NCI-H1105 treated with DMSO at 0.1 percent for 48 hours (cell line): Measurements from ENCODE around the gene TAS2R20.
"Not testable (repeated sequence)": the region's sequence is repeated elsewhere in the genome, so short reads cannot be mapped to it uniquely, and the experiment has no call there.

Source experiments
- DNase-seq: peaks from one replicate; lab custom pipeline; 2025; lab: John Stamatoyannopoulos, UW

TAS2R20 gene, protein sequence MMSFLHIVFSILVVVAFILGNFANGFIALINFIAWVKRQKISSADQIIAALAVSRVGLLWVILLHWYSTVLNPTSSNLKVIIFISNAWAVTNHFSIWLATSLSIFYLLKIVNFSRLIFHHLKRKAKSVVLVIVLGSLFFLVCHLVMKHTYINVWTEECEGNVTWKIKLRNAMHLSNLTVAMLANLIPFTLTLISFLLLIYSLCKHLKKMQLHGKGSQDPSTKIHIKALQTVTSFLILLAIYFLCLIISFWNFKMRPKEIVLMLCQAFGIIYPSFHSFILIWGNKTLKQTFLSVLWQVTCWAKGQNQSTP

DNA sequence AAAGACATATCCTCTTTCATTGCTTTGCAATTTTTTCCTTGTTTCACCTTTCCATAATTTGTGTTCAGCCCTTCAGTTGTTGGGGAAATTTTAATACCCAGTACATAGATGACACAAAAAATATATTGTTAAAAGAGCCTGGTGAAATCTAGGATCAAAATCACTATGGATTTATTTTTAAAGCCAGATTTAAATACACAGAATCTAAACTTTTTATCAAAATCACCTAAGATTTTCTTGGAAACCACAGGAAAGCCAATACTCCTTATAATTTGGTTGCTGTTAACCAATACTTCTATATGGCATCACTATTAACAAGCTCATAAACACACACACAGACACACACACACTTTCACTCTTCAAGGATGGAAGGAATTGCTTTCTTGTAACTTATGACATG, at the start of gene TAS2R20:
Gene TAS2R20, minus strand, starts transcription at position 101 of the 400 bp plus-strand sequence. CDS start 429 bp downstream, outside the sequence.
- no peak for DNase-seq

DNA sequence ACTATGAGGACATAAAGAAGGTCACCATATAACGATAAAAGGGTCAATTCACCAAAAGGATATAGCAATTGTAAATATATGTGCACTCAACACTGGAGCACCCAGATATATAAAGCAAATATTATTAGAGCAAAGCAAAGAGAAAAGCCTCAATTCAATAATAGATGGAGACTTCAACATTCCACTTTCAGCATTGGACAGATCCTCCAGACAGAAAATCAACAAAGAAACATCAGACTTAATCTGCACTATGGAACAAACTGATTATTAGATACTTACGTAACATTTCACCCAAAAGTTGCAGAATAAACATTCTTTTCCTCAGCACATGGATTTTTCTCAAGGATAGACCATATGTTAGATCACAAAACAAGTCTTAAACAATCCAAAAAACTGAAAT, 43.3 kb upstream of the TAS2R20 start:
- DNase-seq: not testable (repeated sequence)

DNA sequence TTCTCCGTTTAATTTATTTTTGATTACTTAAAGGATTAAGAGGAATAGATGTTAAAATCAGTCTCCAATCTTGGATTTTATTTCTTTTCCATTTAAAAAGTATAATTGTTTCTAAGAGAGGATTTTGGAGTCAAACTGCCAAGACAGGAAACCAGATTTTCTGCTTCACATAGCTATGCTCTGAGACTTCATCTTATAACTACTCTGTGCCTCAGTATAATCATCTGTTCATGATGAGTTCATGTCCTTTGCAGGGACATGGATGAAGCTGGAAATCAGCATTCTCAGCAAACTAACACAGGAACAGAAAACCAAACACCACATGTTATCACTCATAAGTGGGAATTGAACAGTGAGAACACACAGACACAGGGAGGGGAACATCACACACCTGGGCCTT, 42.1 kb upstream of the TAS2R20 start:
- no peak for DNase-seq

DNA sequence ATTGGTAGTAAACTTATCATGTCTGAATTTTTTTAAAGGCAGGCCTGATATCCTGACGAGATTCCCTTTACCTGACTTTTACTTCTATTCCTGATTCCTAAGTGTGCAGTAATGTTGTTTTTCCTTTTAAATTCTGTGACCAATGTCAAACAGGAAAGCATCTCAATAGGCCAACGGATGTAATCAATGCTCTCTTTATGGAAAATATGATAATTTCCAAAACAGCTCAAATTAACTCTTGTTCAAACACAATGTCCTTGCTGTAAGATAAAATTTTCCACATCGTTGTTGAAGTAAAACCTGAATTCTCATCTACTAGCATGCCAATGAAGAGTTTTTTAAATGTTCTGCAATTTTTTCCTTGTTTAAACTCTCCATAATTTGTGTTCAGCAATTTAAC, 41.1 kb upstream of the TAS2R20 start:
- no peak for DNase-seq

DNA sequence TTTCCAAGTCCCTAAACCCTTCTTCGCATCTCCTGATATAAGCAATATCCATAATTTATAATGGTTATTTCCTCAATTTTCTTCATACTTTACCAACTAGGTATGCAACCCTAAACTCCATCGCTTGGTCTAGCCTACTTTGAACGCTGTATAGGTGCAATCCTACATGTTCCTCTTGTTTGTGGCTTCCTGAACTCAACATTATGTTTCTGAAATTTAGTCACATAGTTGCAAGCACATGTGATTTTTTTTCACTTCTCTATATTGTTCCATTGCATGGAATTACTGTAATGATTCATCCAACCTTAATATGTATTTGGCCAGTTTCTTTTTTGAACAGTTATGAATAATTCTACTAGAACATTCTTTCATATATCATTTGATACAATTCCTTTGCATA, 35.9 kb upstream of the TAS2R20 start:
- not testable (repeated sequence) for DNase-seq

DNA sequence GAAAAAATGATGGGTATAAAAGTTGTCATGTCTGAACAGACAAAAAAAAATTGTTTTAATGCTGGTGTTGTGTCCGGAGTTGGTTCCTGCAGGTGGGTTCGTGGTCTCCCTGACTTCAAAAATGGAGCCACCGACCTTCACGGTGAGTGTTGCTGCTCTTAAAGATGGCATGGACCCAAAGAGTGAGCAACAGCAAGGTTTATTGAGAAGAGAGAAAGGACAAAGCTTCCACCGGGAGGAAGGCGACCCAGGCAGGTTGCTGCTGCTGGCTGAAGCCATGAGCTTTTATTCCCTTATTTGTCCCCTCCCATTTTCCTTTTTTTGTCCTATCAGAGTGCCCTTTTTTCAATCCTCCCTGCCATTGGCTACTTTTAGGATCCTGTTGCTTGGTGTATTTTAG, 33.2 kb upstream of the TAS2R20 start, which contains the start of gene TAS2R31:
Gene TAS2R31, minus strand, starts transcription at position 101 of the 400 bp plus-strand sequence. Its CDS starts 72 bp downstream, at position 29.
- no peak for DNase-seq

DNA sequence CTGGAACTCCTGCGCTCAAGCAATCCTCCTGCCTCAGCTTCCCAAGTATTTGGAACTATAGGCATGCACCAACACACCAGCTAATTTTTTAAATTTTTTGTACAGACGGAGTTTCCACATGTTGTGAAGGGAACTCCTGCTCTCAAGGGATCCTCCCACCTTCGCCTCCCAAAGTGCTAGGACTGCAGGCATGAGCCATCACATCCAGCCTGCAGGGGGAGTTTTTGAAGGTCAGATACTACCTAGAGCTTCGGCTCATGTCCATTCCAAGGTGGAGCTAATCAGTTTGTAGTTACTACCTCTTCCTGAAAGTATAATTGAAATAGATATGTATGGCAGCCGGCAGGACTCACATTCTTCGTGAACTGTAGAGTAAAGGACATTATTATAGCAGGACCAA, 28.0 kb upstream of the TAS2R20 start:
- DNase-seq: no peak

DNA sequence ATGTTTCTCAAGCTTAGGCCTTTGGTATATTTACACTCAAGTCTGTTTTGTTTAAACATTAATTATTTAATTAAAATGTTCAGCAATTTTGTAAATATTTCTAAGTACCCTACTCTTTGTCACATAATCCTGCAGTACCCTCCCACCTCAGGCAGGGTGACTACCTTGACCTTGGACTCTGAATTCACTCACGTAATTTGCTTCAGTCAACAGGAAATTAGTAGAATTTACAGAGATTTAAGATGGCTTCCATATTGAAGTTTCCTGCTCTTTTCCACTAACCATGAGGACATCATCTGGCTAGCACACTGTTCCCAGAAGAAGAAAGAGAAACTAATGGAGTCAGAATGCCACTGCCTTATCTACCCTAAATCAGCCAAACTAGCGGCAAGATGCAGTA, 25.3 kb upstream of the TAS2R20 start:
- DNase-seq: no peak

DNA sequence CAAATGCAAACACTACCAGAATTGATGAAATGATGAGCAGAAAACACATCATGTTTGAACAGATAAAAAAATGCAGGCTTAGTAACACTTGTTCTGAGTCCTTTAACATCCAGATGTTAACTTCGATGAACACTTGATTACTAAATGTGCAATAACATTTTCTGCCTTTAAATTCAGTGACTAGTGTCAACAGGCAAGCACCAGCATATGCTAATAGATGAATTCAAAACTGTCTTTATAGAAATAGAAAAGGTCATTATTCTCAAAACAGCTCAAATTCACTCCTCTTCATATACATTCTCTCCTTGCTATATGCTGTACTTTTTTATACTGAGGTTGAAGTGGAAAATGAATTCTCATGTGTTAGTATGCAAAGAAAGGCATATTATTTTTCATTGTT, 24.4 kb upstream of the TAS2R20 start, which contains the start of gene TAS2R19:
Gene TAS2R19, minus strand, starts transcription at position 101 of the 400 bp plus-strand sequence. Its CDS starts 49 bp downstream, at position 52.
- DNase-seq: no peak

DNA sequence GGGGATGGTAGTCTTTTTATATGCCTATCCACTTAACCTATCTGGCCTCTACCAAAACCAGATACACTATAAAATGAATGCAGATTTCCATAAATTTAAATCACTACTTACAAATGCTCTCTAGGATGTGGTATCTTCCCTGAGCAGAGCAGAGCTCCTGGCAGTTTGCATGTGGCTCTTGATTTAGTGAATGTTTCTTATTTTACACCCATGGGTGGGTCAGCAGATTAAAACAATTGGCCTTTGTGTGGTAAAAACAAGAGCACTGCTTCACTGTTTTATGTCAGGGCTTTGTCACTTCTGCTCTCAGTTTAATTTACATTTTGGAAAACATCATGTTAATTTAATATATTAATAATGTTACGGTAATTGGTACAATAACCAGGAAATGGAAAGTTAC, 18.8 kb upstream of the TAS2R20 start:
- no peak for DNase-seq

DNA sequence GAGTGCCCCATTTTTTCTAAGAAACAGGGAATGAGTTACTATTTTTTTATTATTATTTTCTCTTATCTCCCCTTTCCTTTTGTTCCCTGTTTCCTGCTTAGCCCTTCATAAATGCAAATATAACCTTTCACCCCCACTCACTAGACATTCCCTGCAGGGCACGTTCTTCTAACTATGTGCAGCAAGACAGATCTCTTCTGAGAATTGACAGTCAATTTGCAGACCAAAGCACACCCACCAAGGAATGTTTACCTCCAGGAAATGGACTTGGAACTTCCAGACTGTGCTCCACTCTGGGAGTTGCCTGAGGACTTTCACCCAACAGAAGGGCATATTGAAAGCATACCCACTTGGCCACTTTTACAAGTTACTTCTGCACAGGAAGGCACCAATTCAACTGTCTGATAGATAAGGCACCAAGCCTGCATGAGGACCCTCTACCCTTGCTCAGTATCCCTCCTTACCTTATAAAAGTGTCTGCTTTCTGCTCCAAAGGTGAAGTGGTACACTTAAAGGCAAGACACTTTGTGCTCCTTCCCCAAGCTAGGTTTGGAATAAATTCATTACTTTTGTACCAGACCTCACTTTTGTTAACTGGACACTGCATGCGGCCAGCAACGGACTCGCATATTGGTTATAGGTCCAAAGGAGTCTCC, 17.8 kb upstream of the TAS2R20 start:
- DNase-seq: no peak

DNA sequence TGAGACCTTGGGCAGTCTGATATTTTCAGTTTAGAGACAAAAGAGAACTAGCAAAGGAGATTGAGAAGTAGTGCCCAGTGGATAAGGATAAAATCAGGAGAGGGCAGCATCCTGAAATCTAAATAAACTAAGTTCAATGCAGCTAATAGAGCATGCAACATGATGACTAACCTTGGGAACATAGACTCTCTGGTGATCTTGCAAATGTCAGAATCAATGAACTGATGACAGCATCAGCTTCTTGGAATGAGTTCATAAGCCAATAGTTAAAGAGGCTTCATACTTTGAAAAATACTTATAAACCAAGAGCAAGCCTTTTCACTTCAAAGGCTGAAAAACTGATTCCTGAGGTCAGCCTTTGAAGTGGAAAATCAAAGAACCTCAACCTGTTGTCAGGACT, 16.1 kb upstream of the TAS2R20 start:
- no peak for DNase-seq

DNA sequence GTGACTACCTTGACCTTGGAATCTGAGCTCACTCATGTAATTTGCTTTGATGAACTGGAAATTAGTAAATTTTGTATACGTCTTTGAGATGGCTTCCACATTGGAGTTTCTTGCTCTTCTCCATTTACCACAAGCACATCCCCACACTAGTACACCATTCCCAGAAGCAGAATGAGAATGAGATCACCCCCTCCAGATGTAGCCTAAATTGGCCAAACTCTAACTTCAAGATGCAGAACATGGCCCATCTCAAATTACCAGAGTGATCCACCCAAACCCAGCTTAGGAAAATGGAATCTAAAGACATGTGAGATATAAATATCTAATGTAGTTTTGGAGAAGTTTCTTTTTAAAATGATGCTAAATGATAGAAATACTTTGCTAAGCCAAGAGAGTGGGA, 9.5 kb upstream of the TAS2R20 start:
- no peak for DNase-seq

DNA sequence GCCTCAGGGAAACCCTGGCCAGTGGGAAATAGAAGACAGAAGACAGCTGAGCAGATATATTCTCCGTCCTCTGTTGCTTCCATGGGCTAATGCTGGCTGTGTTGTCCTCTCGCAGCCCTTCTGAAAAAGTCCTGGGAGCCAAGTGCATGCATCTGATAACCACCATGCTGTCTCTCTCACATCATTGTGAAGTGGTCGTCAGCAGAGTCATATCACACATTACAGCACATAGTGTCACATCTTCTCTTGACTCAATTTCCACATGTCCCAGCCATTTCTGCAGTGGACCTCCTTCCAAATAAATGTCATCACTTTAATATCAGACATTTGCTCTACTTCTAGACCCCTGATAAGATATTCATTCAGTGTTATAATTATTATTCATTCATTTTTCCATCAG, 3.8 kb downstream of the TAS2R20 start:
- no peak for DNase-seq

DNA sequence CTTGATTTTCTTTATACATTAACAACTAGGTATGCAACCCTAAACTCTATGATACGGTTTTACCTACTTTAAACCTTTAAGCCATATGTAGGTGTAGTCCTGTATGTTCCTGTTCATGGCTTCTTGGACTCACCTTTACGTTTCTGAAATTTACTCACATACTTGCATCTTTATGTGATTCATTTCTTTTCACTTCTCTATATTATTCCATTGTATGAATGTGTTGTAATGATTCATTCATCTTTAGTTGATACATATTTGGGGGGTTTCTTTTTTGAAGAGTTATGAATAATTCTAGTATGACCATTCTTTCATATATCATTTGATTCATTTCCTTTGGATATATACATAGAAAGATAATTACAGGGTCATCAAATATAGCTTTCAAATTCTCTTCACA, 9.0 kb downstream of the TAS2R20 start:
- no peak for DNase-seq

DNA sequence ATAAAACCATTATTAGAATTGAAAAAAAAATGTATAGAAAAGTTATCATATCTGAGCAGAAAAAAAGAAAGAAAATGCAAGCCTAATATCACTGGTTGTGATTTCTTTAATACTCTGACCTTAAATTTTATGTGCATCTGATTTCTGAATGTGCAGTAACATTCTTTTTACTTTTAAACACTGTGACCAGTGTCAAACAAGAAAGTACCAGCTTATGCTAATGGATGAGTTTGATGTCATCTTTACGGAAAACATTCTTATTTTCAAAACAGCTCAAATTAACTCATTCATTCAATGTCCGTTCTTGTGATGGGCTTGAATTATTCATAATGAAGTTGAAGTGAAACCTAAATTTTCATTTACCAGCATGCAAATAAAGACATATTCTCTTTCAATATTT, 11.3 kb downstream of the TAS2R20 start, which contains the start of gene TAS2R50:
Gene TAS2R50, minus strand, starts transcription at position 101 of the 400 bp plus-strand sequence. Its CDS starts 52 bp downstream, at position 49.
- no peak for DNase-seq

DNA sequence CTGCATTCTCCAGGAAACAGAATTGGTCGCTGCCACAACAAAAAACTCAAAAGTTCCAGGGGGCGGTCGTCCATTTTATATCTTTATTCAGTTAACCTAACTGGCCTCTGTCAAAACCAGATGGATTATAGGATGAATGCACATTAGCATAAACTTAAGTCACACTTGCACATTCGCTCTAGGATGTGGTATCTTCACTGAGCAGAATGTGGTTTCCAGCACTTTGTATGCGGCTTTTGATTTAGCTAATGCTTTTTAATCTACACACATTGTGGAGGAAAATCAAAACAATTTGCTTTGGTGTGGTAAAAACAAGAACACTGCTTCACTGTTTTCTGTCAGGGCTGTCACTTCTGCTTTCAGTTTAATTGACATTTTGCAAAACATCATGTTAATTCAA, 15.9 kb downstream of the TAS2R20 start:
- DNase-seq: no peak

DNA sequence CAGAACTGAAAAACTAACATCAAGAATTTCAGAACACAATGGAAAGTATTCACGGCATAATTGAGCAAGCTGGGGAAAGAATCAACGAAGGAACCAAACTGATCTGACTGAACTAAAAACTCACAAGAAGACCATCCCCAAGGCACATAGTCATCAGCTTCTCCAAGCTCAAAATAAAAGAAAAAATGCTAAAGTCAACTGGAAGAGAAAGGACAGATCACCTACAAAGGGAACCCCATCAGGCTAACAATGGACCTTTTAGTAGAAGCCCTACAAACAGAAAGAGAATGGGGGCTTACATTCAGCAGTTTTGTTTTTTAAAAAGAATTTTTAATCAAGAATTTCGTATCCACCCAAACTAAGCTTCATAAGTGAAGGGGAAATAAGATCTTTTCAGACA, 23.1 kb downstream of the TAS2R20 start:
- DNase-seq: no peak

DNA sequence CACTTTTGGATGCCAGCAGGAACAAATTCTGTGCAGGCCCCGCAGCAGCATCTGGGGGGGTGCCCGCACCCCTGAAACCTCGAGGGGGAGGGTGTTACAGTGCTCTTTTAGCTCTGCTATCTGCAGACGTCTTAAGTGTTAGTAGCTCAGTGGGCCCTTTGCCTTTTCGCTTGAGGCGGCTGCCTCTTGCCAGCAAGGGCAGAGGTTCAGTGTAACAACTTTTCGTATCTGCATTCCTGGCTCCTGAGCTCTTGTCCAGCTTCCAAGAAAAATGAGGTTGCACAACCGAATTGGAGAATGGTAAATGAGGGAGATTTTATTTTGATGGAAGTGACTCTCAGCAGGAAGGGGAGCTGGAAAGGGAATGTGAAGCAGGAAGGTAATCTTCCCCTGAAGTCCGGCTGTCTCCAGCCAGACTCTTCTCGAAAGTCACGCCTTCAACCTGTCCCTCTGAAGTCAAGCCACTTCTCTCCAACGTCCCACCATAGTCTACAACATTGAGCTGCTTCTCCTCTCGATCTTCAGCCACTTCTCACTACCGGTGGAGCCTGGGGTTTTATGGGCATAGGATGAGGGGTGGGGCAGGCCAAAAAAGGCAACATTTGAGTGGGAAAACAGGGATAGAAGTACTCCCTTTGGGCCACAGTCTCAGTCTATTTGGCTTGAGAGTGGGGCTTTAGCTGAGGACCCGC, 29.2 kb downstream of the TAS2R20 start:
- no peak for DNase-seq

DNA sequence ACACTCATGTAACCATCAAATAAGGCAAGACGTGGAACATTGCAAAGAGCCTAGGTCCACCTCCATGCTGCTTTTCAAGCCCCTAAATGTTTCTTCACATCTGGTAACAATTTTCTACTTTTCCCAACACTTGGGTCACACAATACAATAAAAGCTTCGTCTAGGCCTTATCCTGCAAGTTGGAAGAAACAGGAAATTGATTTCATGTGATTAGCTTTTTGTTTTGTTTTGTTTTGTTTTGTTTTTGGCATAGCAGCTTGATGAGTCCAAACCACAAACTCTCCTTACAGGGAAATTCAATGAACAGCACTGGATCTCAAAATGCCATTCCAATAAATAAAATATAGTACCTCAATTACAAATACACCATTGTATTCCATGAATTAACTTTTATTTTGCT, 30.7 kb downstream of the TAS2R20 start:
- no peak for DNase-seq

DNA sequence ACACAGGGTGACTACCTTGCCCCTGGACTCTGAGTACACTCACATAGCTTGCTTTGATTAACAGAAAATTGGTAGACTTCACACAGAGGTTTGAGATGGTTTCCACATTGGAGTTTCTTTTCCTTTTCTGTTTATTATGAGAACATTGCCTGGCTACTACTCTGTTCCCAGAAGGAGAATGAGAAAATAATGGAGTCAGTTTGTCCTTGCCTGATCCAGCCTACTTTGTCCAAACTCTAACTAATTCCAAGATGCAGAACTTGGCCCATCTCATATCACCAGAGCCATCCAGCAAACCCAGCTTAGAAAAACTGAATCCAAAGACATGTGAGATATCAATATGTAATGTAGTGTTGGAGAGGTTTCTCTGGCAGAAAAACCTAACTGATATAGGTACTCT, 31.8 kb downstream of the TAS2R20 start:
- no peak for DNase-seq

DNA sequence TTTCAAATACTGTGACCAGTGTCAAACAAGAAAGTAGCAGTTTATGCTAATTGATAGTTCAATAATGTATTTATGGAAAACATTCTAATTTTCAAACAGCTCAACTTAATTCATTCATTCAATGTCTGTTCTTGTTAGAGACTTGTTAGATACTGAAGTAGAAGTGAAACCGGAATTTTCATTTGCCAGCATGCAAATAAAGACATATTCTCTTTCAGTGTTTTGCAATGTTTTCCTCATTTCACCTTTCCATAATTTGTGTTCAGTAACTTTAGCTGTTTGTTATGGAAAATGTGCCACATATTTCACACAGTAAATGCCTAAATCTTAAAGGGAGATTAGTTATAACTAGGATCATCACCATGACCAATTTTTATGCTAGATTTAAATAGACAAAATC, 32.6 kb downstream of the TAS2R20 start:
- DNase-seq: no peak

DNA sequence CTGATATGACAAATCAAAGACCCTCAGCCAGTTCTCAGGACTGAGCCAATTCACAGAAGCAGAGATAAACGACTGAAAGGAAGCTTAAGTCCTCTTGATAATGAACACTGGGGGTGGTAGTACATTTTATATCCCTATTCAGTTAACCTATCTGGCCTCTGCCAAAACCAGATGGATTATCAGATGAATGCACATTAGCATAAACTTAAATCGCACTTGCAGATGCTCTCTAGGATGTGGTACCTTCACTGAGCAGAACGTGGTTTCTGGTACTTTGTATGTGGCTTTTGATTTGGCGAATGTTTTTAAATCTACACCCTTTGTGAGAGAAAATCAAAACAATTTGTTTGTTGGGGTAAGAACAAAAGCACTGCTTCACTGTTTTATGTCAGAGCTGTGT, 37.9 kb downstream of the TAS2R20 start:
- DNase-seq: no peak
